B cell (primary cell): ENCODE data around the gene SUSD2.

Experiments used
- CTCF ChIP-seq: fragments of 200-600 bp; IDR thresholded peaks from one replicate; pipeline ENCODE4 v1.8.0; 2022; ENCODE audit warnings: antibody characterized with exemption, mild to moderate bottlenecking
- EZH2 ChIP-seq: IDR thresholded peaks from 2 replicates; pipeline ENCODE4 v1.6.1; 2012; ENCODE audit warnings: borderline replicate concordance, low read depth, mild to moderate bottlenecking, moderate library complexity, low read length; ENCODE audit not compliant: insufficient read depth, poor library complexity, severe bottlenecking

GRCh38 chr22:24160546-24160945 lies 20.7 kb upstream of the SUSD2 start:
- TF ChIP-seq CTCF (no peak), EZH2 (no peak)
